BLaER1 treated with 17β-estradiol and CSF1 and Interleukin-3, amounts not matched to agents 10 nM and 100 nM (cell line): ENCODE data around the gene TMEM164.

Experiments
- H3K27ac ChIP-seq, 11 experiments: shearing (Covaris generic); formaldehyde crosslinking; 2 replicates each; pipeline ENCODE4 v1.8.1; 2022
- H3K27me3 ChIP-seq, 11 experiments: shearing (Covaris generic); formaldehyde crosslinking; 2 replicates each; pipeline ENCODE4 v1.8.1; 2022
- H3K36me3 ChIP-seq, 11 experiments: shearing (Covaris generic); formaldehyde crosslinking; 2 replicates each; pipeline ENCODE4 v1.8.1; 2022
- H3K4me1 ChIP-seq, 10 experiments: shearing (Covaris generic); formaldehyde crosslinking; 2 replicates each; pipeline ENCODE4 v1.8.1; 2022
- H3K4me2 ChIP-seq, 11 experiments: shearing (Covaris generic); formaldehyde crosslinking; 2 replicates each; pipeline ENCODE4 v1.8.1; 2022
- H3K4me3 ChIP-seq, 10 experiments: shearing (Covaris generic); formaldehyde crosslinking; 2 replicates each; pipeline ENCODE4 v1.8.1; 2022
- H3K9ac ChIP-seq, 11 experiments: shearing (Covaris generic); formaldehyde crosslinking; 2 replicates each; pipeline ENCODE4 v1.8.1; 2022
- H3K9me3 ChIP-seq, 11 experiments: shearing (Covaris generic); formaldehyde crosslinking; replicated peaks in 1 of 11; 2 replicates each; pipeline ENCODE4 v1.8.1; 2022
- H4K20me1 ChIP-seq, 11 experiments: shearing (Covaris generic); formaldehyde crosslinking; 2 replicates each; pipeline ENCODE4 v1.8.1; 2022
- Cebpa-rat ChIP-seq, 11 experiments: shearing (Covaris generic); IDR thresholded peaks; 2 replicates each; pipeline ENCODE4 v1.8.1; 2022

TMEM164 gene

GRCh38 chrX:110086162-110086915 lies 83.4 kb downstream of the TMEM164 start:
- Histone ChIP-seq H4K20me1 (peaks cover 0 to 57% (median 47%) of the 10 kb centered on the region in 11 experiments; a peak in 15 of 22 replicates), H3K27ac (peak overlapping the region in 5 of 11 experiments; percentile 25 to 92 (median 80); a peak in 8 of 22 replicates), H3K36me3 (no peaks in the 10 kb centered on the region), H3K9ac (peak overlapping the region in 3 of 11 experiments; percentile 58 to 80 (median 65); a peak in 4 of 22 replicates), H3K4me1 (peaks cover 23 to 57% (median 38%) of the 10 kb centered on the region in 10 experiments; a peak in 19 of 20 replicates), H3K4me2 (peak overlapping the region in 6 of 11 experiments; percentile 68 to 85 (median 72); a peak in 9 of 22 replicates), H3K27me3 (peaks cover 63 to 86% (median 79%) of the 10 kb centered on the region in 11 experiments), H3K9me3 (peaks cover 0 to under 1% (median 0%) of the 10 kb centered on the region in 11 experiments; a peak in 1 of 22 replicates), H3K4me3 (no peak overlapping the region)
- TF ChIP-seq Cebpa-rat (IDR thresholded peaks at IDR 0.05), result no peak

- TF ChIP-seq Cebpa-rat (IDR thresholded peaks at IDR 0.05), result peak in 1 of 11 experiments; percentile 9; a peak in 1 of 22 replicates
- H4K20me1 ChIP-seq, result peaks cover 0 to 51% (median 42%) of the 10 kb centered on the region in 11 experiments; a peak in 15 of 22 replicates
Measured at GRCh38 chrX:110086916-110087484, 84.1 kb downstream of the TMEM164 start.

GRCh38 chrX:110087485-110088356 lies 84.8 kb downstream of the TMEM164 start:
- Histone ChIP-seq H3K9me3 (peaks cover 0 to 8% (median 0%) of the 10 kb centered on the region in 11 experiments; a peak in 1 of 22 replicates), H3K4me3 (peak overlapping the region in 2 of 10 experiments; percentile 26 to 27; a peak in 2 of 20 replicates), H3K9ac (peak overlapping the region in 5 of 11 experiments; percentile 36 to 80 (median 58); a peak in 8 of 22 replicates), H4K20me1 (peaks cover 0 to 47% (median 40%) of the 10 kb centered on the region in 11 experiments; a peak in 13 of 22 replicates), H3K27me3 (peaks cover 50 to 72% (median 65%) of the 10 kb centered on the region in 11 experiments), H3K4me1 (peaks cover 23 to 57% (median 38%) of the 10 kb centered on the region in 10 experiments; a peak in 19 of 20 replicates), H3K4me2 (peak overlapping the region; percentile 11 to 85 (median 68); a peak in 19 of 22 replicates), H3K36me3 (no peaks in the 10 kb centered on the region), H3K27ac (peak overlapping the region in 7 of 11 experiments; percentile 3 to 92 (median 58); a peak in 12 of 22 replicates)
- TF ChIP-seq Cebpa-rat (IDR thresholded peaks at IDR 0.05), result peak in 2 of 11 experiments; percentile 11 to 34; a peak in 1 of 22 replicates

More at GRCh38 chrX:110086916-110087484, 84.1 kb downstream of the TMEM164 start:
- H3K9ac ChIP-seq, result peak overlapping the region in 4 of 11 experiments; percentile 10 to 80 (median 62); a peak in 7 of 22 replicates
- H3K4me2 ChIP-seq, result peak overlapping the region in 9 of 11 experiments; percentile 30 to 85 (median 71); a peak in 16 of 22 replicates
- peaks cover 56 to 80% (median 72%) of the 10 kb centered on the region in 11 experiments for H3K27me3 ChIP-seq
- H3K36me3 ChIP-seq, result no peaks in the 10 kb centered on the region
- H3K9me3 ChIP-seq, result peaks cover 0 to 7% (median 0%) of the 10 kb centered on the region in 11 experiments; a peak in 1 of 22 replicates
- peak overlapping the region in 6 of 11 experiments; percentile 25 to 92 (median 69); a peak in 11 of 22 replicates for H3K27ac ChIP-seq
- H3K4me3 ChIP-seq, result no peak overlapping the region
- peaks cover 23 to 57% (median 38%) of the 10 kb centered on the region in 10 experiments; a peak in 19 of 20 replicates for H3K4me1 ChIP-seq

- Histone ChIP-seq H4K20me1 (peaks cover 0 to 47% (median 40%) of the 10 kb centered on the region in 11 experiments; a peak in 13 of 22 replicates), H3K27me3 (peaks cover 48 to 76% (median 63%) of the 10 kb centered on the region in 11 experiments), H3K9ac (peak overlapping the region in 4 of 11 experiments; percentile 46 to 63 (median 58); a peak in 5 of 22 replicates), H3K4me1 (peaks cover 23 to 57% (median 38%) of the 10 kb centered on the region in 10 experiments; a peak in 19 of 20 replicates), H3K4me2 (peak overlapping the region; percentile 37 to 85 (median 66)), H3K9me3 (peaks cover 4 to 16% (median 9%) of the 10 kb centered on the region in 11 experiments; a peak in 16 of 22 replicates), H3K4me3 (peak overlapping the region in 1 of 10 experiments; percentile 44; a peak in 2 of 20 replicates), H3K27ac (peak overlapping the region in 4 of 11 experiments; percentile 45 to 92 (median 76); a peak in 7 of 22 replicates), H3K36me3 (no peaks in the 10 kb centered on the region)
- TF ChIP-seq Cebpa-rat (IDR thresholded peaks at IDR 0.05), result no peak
Measured at GRCh38 chrX:110089656-110090403, 86.9 kb downstream of the TMEM164 start.

GRCh38 chrX:110097920-110098319 lies 95.0 kb downstream of the TMEM164 start:
- no peak overlapping the region for H3K4me3 ChIP-seq
- H3K9ac ChIP-seq, result no peak overlapping the region
- peaks cover 0 to 19% (median 11%) of the 10 kb centered on the region in 11 experiments; a peak in 12 of 22 replicates for H3K36me3 ChIP-seq
- TF ChIP-seq Cebpa-rat (IDR thresholded peaks at IDR 0.05), result no peak
- H3K9me3 ChIP-seq, result peaks cover 18 to 37% (median 29%) of the 10 kb centered on the region in 11 experiments
- H3K4me1 ChIP-seq, result no peaks in the 10 kb centered on the region; a peak in 2 of 20 replicates
- H3K4me2 ChIP-seq, result no peak overlapping the region
- peaks cover 39 to 95% (median 86%) of the 10 kb centered on the region in 11 experiments for H3K27me3 ChIP-seq
- peaks cover 0 to under 1% (median 0%) of the 10 kb centered on the region in 11 experiments; a peak in 1 of 22 replicates for H4K20me1 ChIP-seq
- no peak overlapping the region for H3K27ac ChIP-seq

- no peaks in the 10 kb centered on the region for H3K9me3 ChIP-seq
- H3K4me1 ChIP-seq, result peaks cover 0 to 35% (median 4%) of the 10 kb centered on the region in 10 experiments; a peak in 8 of 20 replicates
- H3K4me2 ChIP-seq, result no peak overlapping the region
- H4K20me1 ChIP-seq, result peaks cover 0 to 8% (median 0%) of the 10 kb centered on the region in 11 experiments; a peak in 2 of 22 replicates
- H3K27ac ChIP-seq, result no peak overlapping the region
- no peak for TF ChIP-seq Cebpa-rat (IDR thresholded peaks at IDR 0.05)
- no peak overlapping the region for H3K4me3 ChIP-seq
- no peaks in the 10 kb centered on the region for H3K36me3 ChIP-seq
- peaks cover 41 to 93% (median 76%) of the 10 kb centered on the region in 11 experiments for H3K27me3 ChIP-seq
- H3K9ac ChIP-seq, result no peak overlapping the region
Measured at GRCh38 chrX:110103344-110103743, 100.4 kb downstream of the TMEM164 start.

- no peak for TF ChIP-seq Cebpa-rat (IDR thresholded peaks at IDR 0.05)
Measured at GRCh38 chrX:110104078-110104477, 101.2 kb downstream of the TMEM164 start.

More at GRCh38 chrX:110104078-110104477, 101.2 kb downstream of the TMEM164 start:
- Histone ChIP-seq H3K4me1 (peaks cover 0 to 40% (median 7%) of the 10 kb centered on the region in 10 experiments; a peak in 8 of 20 replicates), H3K9ac (no peak overlapping the region), H3K9me3 (no peaks in the 10 kb centered on the region), H4K20me1 (peaks cover 0 to 8% (median 0%) of the 10 kb centered on the region in 11 experiments; a peak in 2 of 22 replicates), H3K4me3 (no peak overlapping the region), H3K27ac (no peak overlapping the region), H3K36me3 (peaks cover 0 to under 1% (median 0%) of the 10 kb centered on the region in 11 experiments; a peak in 1 of 22 replicates), H3K4me2 (no peak overlapping the region), H3K27me3 (peaks cover 49 to 95% (median 77%) of the 10 kb centered on the region in 11 experiments)
